HCT116 (cell line): ENCODE results near the gene HGFAC. TPM values are rescaled to one million over a fixed set of nuclear protein-coding genes. Genes with fewer than 3 reads are reported as not detected.

ENCODE experiments used
- ATAC-seq: fragments of 200-7000 bp; cut with Tn5 transposase; 2 replicates; pipeline ENCODE4 v1.9.1; 2020; ENCODE audit warnings: mild to moderate bottlenecking, moderate library complexity
- BruUV-seq: library from RNA; stranded (reverse); fragments of 400-500 nt; replicated peaks from 2 replicates; lab custom pipeline; 2021; lab: Mats Ljungman, UMichigan
- CTCF ChIA-PET: fragments of 300-600 bp; sonication (Branson Sonifier 250); formaldehyde crosslinking; loops from one replicate; lab custom pipeline; 2021; ENCODE audit warnings: antibody characterized with exemption; lab: Charles Lee
- POLR2A ChIA-PET: fragments of 300-600, 350-600 bp; sonication (Branson Sonifier 250); formaldehyde crosslinking; loops from one replicate; lab custom pipeline; 2021; ENCODE audit warnings: antibody characterized with exemption; lab: Charles Lee
- RAD21 ChIA-PET, 2 experiments: fragments of 300-600 bp; sonication (Branson Sonifier 250); formaldehyde crosslinking; loops; one replicate each; lab custom pipeline; 2023; ENCODE audit warnings: low total read pairs in 2 of 2; ENCODE audit not compliant: uncharacterized antibody in 2 of 2, unreplicated experiment in 2 of 2, low non-redundant PET in 1 of 2; lab: Charles Lee
- DNase-seq: peaks from one replicate; pipeline ENCODE4 v3.0.0-alpha.2; 2010; ENCODE audit warnings: low read depth, low spot score
- H2AFZ ChIP-seq: fragments of 200-600 bp; shearing (Covaris generic), sonication (generic); 2 replicates; pipeline ENCODE4 v1.6.1; 2017; ENCODE audit warnings: low read depth, mixed run types, mixed read lengths, antibody characterized with exemption, low read length; ENCODE audit not compliant: poor library complexity, severe bottlenecking
- H3K27ac ChIP-seq: 2 replicates; pipeline ENCODE4 v1.5.1; 2012; ENCODE audit warnings: low read depth, low read length
- H3K27me3 ChIP-seq: fragments of 200-600 bp; sonication (generic); 2 replicates; pipeline ENCODE4 v1.6.1; 2016; ENCODE audit warnings: mixed run types, low read length, mixed read lengths; ENCODE audit not compliant: insufficient read depth
- H3K36me3 ChIP-seq, 2 experiments: fragments of 200-500 bp in 1 of 2; fragments of 200-600 bp in 1 of 2; sonication (Bioruptor generic) in 1 of 2; sonication (generic) in 1 of 2; 2 replicates each; pipeline versions ENCODE4 v1.5.1 to v1.6.1; 2014 to 2016; ENCODE audit warnings: low read length in 2 of 2, inconsistent platforms in 1 of 2, mixed read lengths in 1 of 2, mixed run types in 1 of 2; ENCODE audit not compliant: insufficient read depth in 2 of 2, control insufficient read depth in 1 of 2
- H3K4me1 ChIP-seq, 2 experiments: fragments of 200-600 bp in 1 of 2; sonication (generic) in 1 of 2; 2 replicates each; pipeline versions ENCODE4 v1.5.1 to v1.6.1; 2012 to 2017; ENCODE audit warnings: low read length in 2 of 2, inconsistent platforms in 1 of 2, mild to moderate bottlenecking in 1 of 2, mixed read lengths in 1 of 2, mixed run types in 1 of 2, moderate library complexity in 1 of 2; ENCODE audit not compliant: insufficient read depth in 2 of 2, control insufficient read depth in 1 of 2
- H3K4me2 ChIP-seq: fragments of 200-600 bp; sonication (generic); 2 replicates; pipeline ENCODE4 v1.6.1; 2017; ENCODE audit warnings: mixed run types, low read length, mixed read lengths
- H3K4me3 ChIP-seq, 2 experiments: fragments of 200-600 bp in 1 of 2; sonication (generic) in 1 of 2; replicated peaks in 1 of 2; 2 replicates each; pipeline ENCODE4 v1.5.1; 2011 to 2016; ENCODE audit warnings: low read length in 2 of 2, control low read depth in 1 of 2, low read depth in 1 of 2, mild to moderate bottlenecking in 1 of 2, mixed read lengths in 1 of 2, mixed run types in 1 of 2
- H3K79me2 ChIP-seq: fragments of 200-600 bp; sonication (generic); 2 replicates; pipeline ENCODE4 v1.6.1; 2017; ENCODE audit warnings: mild to moderate bottlenecking, mixed run types, low read length, moderate library complexity, mixed read lengths; ENCODE audit not compliant: insufficient read depth
- H3K9ac ChIP-seq: fragments of 200-600 bp; sonication (generic); 2 replicates; pipeline ENCODE4 v1.6.1; 2016; ENCODE audit warnings: low read length, mixed read lengths
- H3K9me2 ChIP-seq: fragments of 200-600 bp; sonication (generic), shearing (Covaris generic); 2 replicates; pipeline ENCODE4 v1.6.1; 2017; ENCODE audit warnings: mixed run types, mild to moderate bottlenecking, moderate library complexity; ENCODE audit not compliant: insufficient read depth
- H3K9me3 ChIP-seq, 2 experiments: fragments of 200-500 bp in 1 of 2; fragments of 200-600 bp in 1 of 2; sonication (Bioruptor generic) in 1 of 2; sonication (generic) in 1 of 2; 2 replicates each; pipeline ENCODE4 v1.6.1; 2014 to 2017; ENCODE audit warnings: low read length in 2 of 2, mixed read lengths in 2 of 2, inconsistent platforms in 1 of 2, low read depth in 1 of 2, mild to moderate bottlenecking in 1 of 2, mixed run types in 1 of 2, moderate library complexity in 1 of 2; ENCODE audit not compliant: control insufficient read depth in 1 of 2, insufficient read depth in 1 of 2
- H4K20me1 ChIP-seq: fragments of 200-600 bp; sonication (generic), shearing (Covaris generic); 2 replicates; pipeline ENCODE4 v1.6.1; 2017; ENCODE audit warnings: mixed run types, mild to moderate bottlenecking, moderate library complexity; ENCODE audit not compliant: insufficient read depth
- EZH2 ChIP-seq: fragments of 200-600 bp; sonication (generic); IDR thresholded peaks from 2 replicates; pipeline ENCODE4 v1.6.1; 2017; ENCODE audit warnings: antibody characterized with exemption, mixed run types
- EZH2phosphoT487 ChIP-seq: fragments of 200-600 bp; IDR thresholded peaks from 2 replicates; pipeline ENCODE4 v1.6.1; 2018; ENCODE audit warnings: antibody characterized with exemption, borderline replicate concordance
- FOSL1 ChIP-seq: IDR thresholded peaks from 2 replicates; pipeline ENCODE4 v1.6.1; 2012; ENCODE audit warnings: low read depth
- POLR2A ChIP-seq: IDR thresholded peaks from 2 replicates; pipeline ENCODE4 v1.7.0; 2011; ENCODE audit warnings: borderline replicate concordance; ENCODE audit not compliant: insufficient read depth, insufficient read length; ENCODE audit errors: extremely low read depth
- POLR2AphosphoS5 ChIP-seq: IDR thresholded peaks from 2 replicates; pipeline ENCODE4 v1.6.1; 2011; ENCODE audit warnings: mild to moderate bottlenecking, low read depth, low read length, moderate library complexity
- REST ChIP-seq: IDR thresholded peaks from 2 replicates; pipeline ENCODE4 v1.6.1; 2012; ENCODE audit warnings: low read depth
- SRF ChIP-seq: IDR thresholded peaks from 2 replicates; pipeline ENCODE4 v1.6.1; 2012; ENCODE audit warnings: low read depth
- YY1 ChIP-seq: IDR thresholded peaks from 2 replicates; pipeline ENCODE4 v1.6.1; 2011; ENCODE audit warnings: low read length, low read depth, moderate library complexity, mild to moderate bottlenecking; ENCODE audit not compliant: insufficient replicate concordance; ENCODE audit errors: extremely low read depth
- intact Hi-C: fragments of 100-400 bp; cut with micrococcal nuclease; formaldehyde crosslinking; loops from 2 replicates; pipeline ENCODE4 v1.10.0; 2022
- total RNA-seq: library from RNA; stranded (reverse); gene quantifications from one replicate; pipeline ENCODE4 v1.2.1, GENCODE V29; 2021; ENCODE audit not compliant: unreplicated experiment
- TF ChIP-seq, protein P1 (sequence below): IDR thresholded peaks from 2 replicates; pipeline ENCODE4 v1.6.1; 2011; ENCODE audit warnings: mild to moderate bottlenecking, low read length, moderate library complexity; ENCODE audit not compliant: insufficient replicate concordance; ENCODE audit errors: extremely low read depth

Gene HGFAC
- total RNA-seq, 1 experiment from 2014 or later: 1.1 TPM

DNA sequence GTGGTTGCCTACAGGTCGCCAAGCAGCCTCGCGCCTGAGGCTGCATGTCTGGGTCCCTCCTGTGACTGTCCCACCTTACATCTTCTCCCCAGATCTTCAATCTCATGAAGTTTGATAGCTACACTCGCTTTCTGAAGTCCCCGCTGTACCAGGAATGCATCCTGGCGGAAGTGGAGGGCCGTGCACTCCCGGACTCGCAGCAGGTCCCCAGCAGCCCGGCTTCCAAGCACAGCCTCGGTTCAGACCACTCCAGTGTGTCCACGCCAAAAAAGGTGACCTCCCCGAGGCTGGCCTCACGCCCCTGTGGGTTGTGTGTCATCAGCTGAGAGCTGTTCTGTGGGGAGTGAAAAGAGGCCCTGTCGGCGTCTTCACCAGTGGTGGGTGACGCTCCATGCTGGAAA lies 24.9 kb upstream of the HGFAC start:
- BruUV-seq: no TSS peak
- H3K4me1 ChIP-seq: no peaks in the 10 kb centered on the region
- H3K4me3 ChIP-seq: no peak overlapping the region
- ATAC-seq (no peak), DNase-seq (no peak)
- H3K9me3 ChIP-seq: no peaks in the 10 kb centered on the region
- ChIA-PET RAD21 (no interaction called here), POLR2A (no interaction called here), CTCF (no interaction called here)
- intact Hi-C loops: no loop called here
- H2AFZ ChIP-seq: no peak overlapping the region
- H3K4me2 ChIP-seq: no peak overlapping the region
- TF ChIP-seq REST: no peak
- no peak for TF ChIP-seq EZH2phosphoT487
- TF ChIP-seq, protein P1, sequence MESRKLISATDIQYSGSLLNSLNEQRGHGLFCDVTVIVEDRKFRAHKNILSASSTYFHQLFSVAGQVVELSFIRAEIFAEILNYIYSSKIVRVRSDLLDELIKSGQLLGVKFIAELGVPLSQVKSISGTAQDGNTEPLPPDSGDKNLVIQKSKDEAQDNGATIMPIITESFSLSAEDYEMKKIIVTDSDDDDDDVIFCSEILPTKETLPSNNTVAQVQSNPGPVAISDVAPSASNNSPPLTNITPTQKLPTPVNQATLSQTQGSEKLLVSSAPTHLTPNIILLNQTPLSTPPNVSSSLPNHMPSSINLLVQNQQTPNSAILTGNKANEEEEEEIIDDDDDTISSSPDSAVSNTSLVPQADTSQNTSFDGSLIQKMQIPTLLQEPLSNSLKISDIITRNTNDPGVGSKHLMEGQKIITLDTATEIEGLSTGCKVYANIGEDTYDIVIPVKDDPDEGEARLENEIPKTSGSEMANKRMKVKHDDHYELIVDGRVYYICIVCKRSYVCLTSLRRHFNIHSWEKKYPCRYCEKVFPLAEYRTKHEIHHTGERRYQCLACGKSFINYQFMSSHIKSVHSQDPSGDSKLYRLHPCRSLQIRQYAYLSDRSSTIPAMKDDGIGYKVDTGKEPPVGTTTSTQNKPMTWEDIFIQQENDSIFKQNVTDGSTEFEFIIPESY: no peak
- no peak for TF ChIP-seq SRF
- no peak for TF ChIP-seq POLR2AphosphoS5
- TF ChIP-seq EZH2: no peak
- no peak for TF ChIP-seq POLR2A
- TF ChIP-seq YY1: no peak
- TF ChIP-seq FOSL1: no peak
- H3K27me3 ChIP-seq: no peaks in the 10 kb centered on the region
- H3K79me2 ChIP-seq: no peaks in the 10 kb centered on the region
- H3K27ac ChIP-seq: no peak overlapping the region
- no peak overlapping the region for H3K9ac ChIP-seq
- H3K36me3 ChIP-seq: no peaks in the 10 kb centered on the region
- no peaks in the 10 kb centered on the region for H3K9me2 ChIP-seq
- H4K20me1 ChIP-seq: no peaks in the 10 kb centered on the region
